ENCODE results near the gene OSGEP.

- TF ChIP-seq CTCF (IDR thresholded peaks at IDR 0.05) (no peak), POLR2A (IDR thresholded peaks at IDR 0.05) (no peak)
Measured at GRCh38 chr14:20428802-20429201, 25.8 kb downstream of the OSGEP start.
